PC-3 (cell line): ENCODE measurements around the gene NUPR1. TPM values are rescaled to one million over a fixed set of nuclear protein-coding genes. Genes with fewer than 3 reads are reported as not detected.
A peak's percentile ranks its signal among the peaks of the same experiment; 100 is the strongest.

Source experiments
- ATAC-seq: fragments of 200-7000 bp; cut with Tn5 transposase; 2 replicates; pipeline ENCODE4 v1.9.1; 2020; ENCODE audit warnings: mild to moderate bottlenecking, moderate library complexity
- BruUV-seq: library from RNA; stranded (reverse); fragments of 400-500 nt; replicated peaks from 2 replicates; lab custom pipeline; 2021; lab: Mats Ljungman, UMichigan
- CTCF ChIA-PET: fragments of 300-600 bp; sonication (Branson Sonifier 250); formaldehyde crosslinking; loops from one replicate; lab custom pipeline; 2022; ENCODE audit warnings: antibody characterized with exemption; lab: Charles Lee
- POLR2A ChIA-PET: fragments of 300-600 bp; sonication (Branson Sonifier 250); formaldehyde crosslinking; loops from one replicate; lab custom pipeline; 2022; ENCODE audit warnings: antibody characterized with exemption; ENCODE audit not compliant: unreplicated experiment; lab: Charles Lee
- DNase-seq: peaks from one replicate; pipeline ENCODE4 v3.0.0-alpha.2; 2015
- H2AFZ ChIP-seq: fragments of 300-600 bp; sonication (generic); 2 replicates; pipeline ENCODE4 v1.6.0; 2016; ENCODE audit warnings: antibody characterized with exemption, low read length
- H3F3A ChIP-seq: fragments of 300-600 bp; sonication (generic); one replicate; pipeline ENCODE4 v1.6.0; 2017; ENCODE audit warnings: antibody characterized with exemption, low read length, control low read depth, mild to moderate bottlenecking; ENCODE audit not compliant: unreplicated experiment
- H3K27ac ChIP-seq: fragments of 300-600 bp; sonication (generic); 2 replicates; pipeline ENCODE4 v1.5.1; 2016; ENCODE audit warnings: mild to moderate bottlenecking, low read length
- H3K27me3 ChIP-seq: fragments of 300-600 bp; sonication (generic); 2 replicates; pipeline ENCODE4 v1.6.1; 2016; ENCODE audit warnings: low read length, mixed read lengths
- H3K36me3 ChIP-seq: fragments of 300-600 bp; sonication (generic); 2 replicates; pipeline ENCODE4 v1.6.1; 2016; ENCODE audit warnings: low read depth, mixed run types, low read length, mixed read lengths
- H3K4me1 ChIP-seq: fragments of 300-600 bp; sonication (generic); 2 replicates; pipeline ENCODE4 v1.5.1; 2016; ENCODE audit warnings: low read length; ENCODE audit not compliant: insufficient read depth
- H3K4me2 ChIP-seq: fragments of 300-600 bp; sonication (generic); 2 replicates; pipeline ENCODE4 v1.6.0; 2016; ENCODE audit warnings: low read length
- H3K4me3 ChIP-seq: fragments of 300-600 bp; sonication (generic); 2 replicates; pipeline ENCODE4 v1.5.1; 2016; ENCODE audit warnings: mild to moderate bottlenecking, low read length, mixed read lengths
- H3K79me2 ChIP-seq: fragments of 300-600 bp; sonication (generic); 2 replicates; pipeline ENCODE4 v1.6.1; 2017; ENCODE audit warnings: low read length, mixed read lengths
- H3K9ac ChIP-seq: fragments of 300-600 bp; sonication (generic); 2 replicates; pipeline ENCODE4 v1.6.0; 2016; ENCODE audit warnings: mild to moderate bottlenecking, low read length
- H3K9me2 ChIP-seq: fragments of 300-600 bp; sonication (generic); replicated peaks from 2 replicates; pipeline ENCODE4 v1.6.1; 2016; ENCODE audit warnings: mixed run types, low read length, mixed read lengths
- H3K9me3 ChIP-seq: fragments of 300-600 bp; sonication (generic); 2 replicates; pipeline ENCODE4 v1.6.1; 2016; ENCODE audit warnings: low read length, mixed read lengths
- H4K20me1 ChIP-seq: fragments of 300-600 bp; sonication (generic); 2 replicates; pipeline ENCODE4 v1.6.1; 2016; ENCODE audit warnings: low read length, mixed read lengths
- CTCF ChIP-seq: fragments of 300-600 bp; sonication (generic); conservative IDR thresholded peaks from 2 replicates; pipeline ENCODE4 v1.5.1; 2017; ENCODE audit warnings: antibody characterized with exemption, low read depth, mild to moderate bottlenecking, low read length
- EZH2 ChIP-seq: fragments of 300-600 bp; sonication (generic); IDR thresholded peaks from one replicate; pipeline ENCODE4 v1.6.1; 2017; ENCODE audit warnings: antibody characterized with exemption, mild to moderate bottlenecking, low read length; ENCODE audit not compliant: unreplicated experiment
- EZH2phosphoT487 ChIP-seq: fragments of 300-600 bp; sonication (generic); IDR thresholded peaks from 2 replicates; pipeline ENCODE4 v1.6.1; 2018; ENCODE audit warnings: mild to moderate bottlenecking, antibody characterized with exemption, low read length, borderline replicate concordance
- intact Hi-C: fragments of 100-400 bp; cut with micrococcal nuclease; formaldehyde crosslinking; loops from 2 replicates; pipeline ENCODE4 v1.9.0; 2023
- total RNA-seq: library from RNA; depleted of rRNA; stranded (reverse); fragments of >200 nt; gene quantifications from 2 replicates; pipeline ENCODE4 v1.2.3, GENCODE V29; 2014

NUPR1 gene
- total RNA-seq, 1 experiment from 2014 or later = 16.5 TPM

DNA sequence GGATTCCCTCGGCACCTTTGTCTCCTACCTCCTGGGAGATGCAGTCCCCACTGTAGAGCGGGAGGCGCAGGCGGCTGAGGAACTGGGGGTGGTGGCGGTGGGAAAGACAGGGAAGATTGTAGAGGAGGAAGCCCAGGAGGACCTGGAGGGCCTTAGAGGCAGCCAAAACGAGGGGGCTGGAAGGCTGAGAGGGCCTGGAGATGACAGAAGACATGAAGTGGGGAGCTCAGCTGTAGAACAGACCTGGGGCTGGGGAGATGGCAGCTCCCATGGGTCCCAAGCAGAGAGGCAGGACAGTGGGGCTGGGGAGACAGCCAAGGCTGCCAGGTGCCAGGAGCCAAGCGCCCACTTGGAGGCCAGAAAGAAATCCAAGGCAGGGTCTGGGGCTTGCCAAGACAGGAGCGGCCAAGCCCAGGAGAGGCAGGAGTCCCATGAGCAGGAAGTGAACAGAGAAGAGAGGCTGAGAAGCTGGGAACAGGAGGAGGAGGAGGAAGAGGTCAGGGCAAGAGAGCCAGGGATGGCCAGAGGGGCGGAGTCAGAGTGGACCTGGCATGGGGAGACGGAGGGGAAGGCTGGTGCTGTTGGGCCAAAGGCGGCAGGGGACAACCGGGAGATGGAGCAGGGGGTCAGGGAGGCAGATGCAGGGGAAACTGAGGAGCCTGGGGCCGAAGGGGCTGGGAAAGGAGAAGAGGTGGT, 43.5 kb downstream of the NUPR1 start:
- H3K36me3 ChIP-seq = no peaks in the 10 kb centered on the region
- no peaks in the 10 kb centered on the region for H3K9me3 ChIP-seq
- ChIA-PET POLR2A (no interaction called here), CTCF (no interaction called here)
- no peaks in the 10 kb centered on the region for H4K20me1 ChIP-seq
- H3K27ac ChIP-seq = no peak overlapping the region
- intact Hi-C loops = no loop called here
- no peaks in the 10 kb centered on the region for H3F3A ChIP-seq
- DNase-seq (no peak), ATAC-seq (no peak)
- 0 out of 2 replicates have a peak, but pooled peaks cover 4% of the 10 kb centered on the region for H3K79me2 ChIP-seq
- no peak overlapping the region for H2AFZ ChIP-seq
- no peak overlapping the region for H3K4me3 ChIP-seq
- H3K27me3 ChIP-seq = no peaks in the 10 kb centered on the region
- H3K4me1 ChIP-seq = no peaks in the 10 kb centered on the region
- no TSS peak for BruUV-seq
- no peak overlapping the region for H3K9ac ChIP-seq
- TF ChIP-seq EZH2 (no peak), CTCF (no peak), EZH2phosphoT487 (no peak)
- H3K4me2 ChIP-seq = no peak overlapping the region
- H3K9me2 ChIP-seq = no peaks in the 10 kb centered on the region

DNA sequence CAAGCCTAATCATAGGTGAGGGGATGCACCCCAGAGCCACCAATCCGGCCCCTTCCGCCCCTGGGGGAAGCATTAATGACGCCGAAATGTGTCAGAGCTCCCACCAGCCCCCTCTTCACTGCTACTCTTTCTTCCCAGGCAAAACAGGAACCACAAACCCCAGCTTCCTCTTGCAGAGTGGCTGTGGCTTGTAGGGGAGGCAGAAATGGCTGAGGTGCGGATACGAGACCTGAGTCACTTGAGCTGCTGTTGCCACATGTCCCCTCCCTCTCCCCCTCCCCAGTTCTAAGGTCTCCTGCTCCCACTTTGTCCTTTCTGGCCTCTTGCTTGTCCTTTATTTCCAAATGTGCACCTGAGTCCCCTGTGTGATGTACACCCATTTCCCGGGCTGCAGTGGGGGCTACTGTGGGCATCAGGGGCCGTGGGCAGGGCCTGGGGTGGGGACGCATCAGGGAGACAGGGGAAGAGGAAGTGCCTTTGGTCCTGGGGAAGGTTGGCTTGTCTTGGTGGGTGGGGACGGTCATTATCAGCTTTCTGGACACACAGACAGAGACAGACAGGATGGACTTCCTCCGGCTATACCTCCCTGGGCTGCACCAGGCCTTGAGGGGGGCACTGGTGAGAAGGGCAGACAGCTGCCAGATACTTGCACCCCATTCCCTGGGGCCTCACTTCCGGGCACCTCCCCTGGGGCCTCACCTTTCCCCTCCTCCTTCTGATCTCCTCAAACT, 44.5 kb downstream of the NUPR1 start, which contains the start of gene APOBR:
Gene APOBR, plus strand, starts transcription at position 523 of the 731 bp plus-strand sequence. Its CDS starts 39 bp downstream, at position 562.
- no peaks in the 10 kb centered on the region for H3K27me3 ChIP-seq
- no peak for TF ChIP-seq EZH2phosphoT487
- TF ChIP-seq EZH2 = no peak
- no peaks in the 10 kb centered on the region for H3K9me2 ChIP-seq
- no peak within 1 kb of the TSS for H3K9ac ChIP-seq
- CTCF ChIA-PET = no interaction called here
- H3K36me3 ChIP-seq = no peaks in the 10 kb centered on the region
- POLR2A ChIA-PET = no interaction called here
- H4K20me1 ChIP-seq = no peaks in the 10 kb centered on the region
- DNase-seq (no peak), ATAC-seq (no peak)
- H3K4me2 ChIP-seq = no peak within 1 kb of the TSS
- no TSS peak for BruUV-seq
- H3K27ac ChIP-seq = no peak within 1 kb of the TSS
- H2AFZ ChIP-seq = no peak within 1 kb of the TSS
- H3K9me3 ChIP-seq = no peaks in the 10 kb centered on the region
- intact Hi-C loops = no loop called here
- 0 out of 2 replicates have a peak, but pooled peaks cover 4% of the 10 kb centered on the region for H3K79me2 ChIP-seq
- no peaks in the 10 kb centered on the region for H3F3A ChIP-seq
- no peaks in the 10 kb centered on the region for H3K4me1 ChIP-seq
- H3K4me3 ChIP-seq = no peak within 1 kb of the TSS

DNA sequence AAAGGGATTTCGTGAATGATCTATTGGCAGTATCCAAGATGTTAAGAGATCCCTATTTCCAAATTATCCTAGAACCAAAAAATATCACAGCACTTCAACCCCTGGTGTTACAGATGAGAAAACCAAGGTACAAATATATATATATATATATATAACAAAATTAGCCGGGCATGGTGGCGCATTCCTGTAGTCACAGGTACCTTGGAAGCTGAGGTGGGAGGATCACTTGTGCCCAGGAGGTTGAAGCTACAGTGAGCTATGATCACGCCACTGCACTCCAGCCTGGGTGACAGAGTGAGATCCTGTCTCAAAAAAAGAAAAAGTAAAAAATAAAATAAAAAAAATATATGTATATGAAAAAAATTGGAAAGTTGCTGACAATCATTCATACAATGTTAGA, 46.3 kb downstream of the NUPR1 start:
- H3K9me2 ChIP-seq = no peaks in the 10 kb centered on the region
- H3K4me3 ChIP-seq = peak overlapping the region; percentile 99
- no peaks in the 10 kb centered on the region for H3K9me3 ChIP-seq
- no peaks in the 10 kb centered on the region for H3K27me3 ChIP-seq
- 0 out of 2 replicates have a peak, but pooled peaks cover 4% of the 10 kb centered on the region for H3K79me2 ChIP-seq
- H3K9ac ChIP-seq = peak overlapping the region; percentile 94
- intact Hi-C loops = loop anchor here (2.0 kb wide), 1 partner anchor 56 kb away; no protein-coding TSS in a partner anchor
- ChIA-PET CTCF (no interaction called here), POLR2A (no interaction called here)
- H3F3A ChIP-seq = no peaks in the 10 kb centered on the region
- no peaks in the 10 kb centered on the region for H3K4me1 ChIP-seq
- H3K4me2 ChIP-seq = peak overlapping the region; percentile 98
- BruUV-seq = no TSS peak
- no peak for ATAC-seq
- H2AFZ ChIP-seq = peak overlapping the region; percentile 98
- H4K20me1 ChIP-seq = no peaks in the 10 kb centered on the region
- no peak for TF ChIP-seq EZH2phosphoT487
- TF ChIP-seq EZH2 = no peak
- no peak for TF ChIP-seq CTCF
- peak overlapping the region; percentile 89 for H3K27ac ChIP-seq
- H3K36me3 ChIP-seq = no peaks in the 10 kb centered on the region
- DNase-seq = no peak
